Immature natural killer cell (primary cell): ENCODE data around the gene GREB1. TPM values are rescaled to one million over a fixed set of nuclear protein-coding genes. Genes with fewer than 3 reads are reported as not detected.

ENCODE experiments used
- DNase-seq, 3 donors: peaks; one replicate each; pipeline ENCODE4 v3.0.0; 2022; ENCODE audit warnings: mixed read lengths in 1 of 3
- H3K27ac Mint-ChIP-seq, 6 donors: one replicate each; pipeline ENCODE4 v1.8.0; 2020; ENCODE audit warnings: mixed read lengths in 6 of 6, mild to moderate bottlenecking in 5 of 6, inconsistent platforms in 4 of 6, moderate library complexity in 3 of 6
- H3K27me3 Mint-ChIP-seq, 3 donors: one replicate each; pipeline ENCODE4 v1.8.0; 2020 to 2021; ENCODE audit warnings: low read depth in 3 of 3, mild to moderate bottlenecking in 3 of 3, mixed read lengths in 3 of 3, moderate library complexity in 3 of 3, inconsistent platforms in 1 of 3
- H3K36me3 Mint-ChIP-seq, 3 donors: one replicate each; pipeline ENCODE4 v1.8.0; 2020; ENCODE audit warnings: mixed read lengths in 3 of 3, inconsistent platforms in 2 of 3, mild to moderate bottlenecking in 2 of 3
- H3K4me1 Mint-ChIP-seq, 2 donors: one replicate each; pipeline ENCODE4 v1.8.0; 2020; ENCODE audit warnings: inconsistent platforms in 2 of 2, mild to moderate bottlenecking in 2 of 2, mixed read lengths in 2 of 2, moderate library complexity in 1 of 2
- H3K4me3 Mint-ChIP-seq, 5 donors: one replicate each; pipeline ENCODE4 v1.8.0; 2020; ENCODE audit warnings: mild to moderate bottlenecking in 5 of 5, mixed read lengths in 5 of 5, inconsistent platforms in 3 of 5, moderate library complexity in 3 of 5
- H3K9me3 Mint-ChIP-seq, 6 donors: one replicate each; pipeline ENCODE4 v1.8.0; 2020; ENCODE audit warnings: mild to moderate bottlenecking in 6 of 6, mixed read lengths in 6 of 6, inconsistent platforms in 4 of 6, moderate library complexity in 3 of 6
- polyA plus RNA-seq, 3 donors: library from polyadenylated mRNA; unstranded; fragments of 300-500 nt; fragmentation: Illumina TruSeq; gene quantifications; one replicate each; pipeline ENCODE4 v1.2.3, GENCODE V29; 2021

The GREB1 gene
- polyA plus RNA-seq, 3 donors from 2014 or later, result 0.41 TPM; not detected in 2

GRCh38 chr2:11537951-11538350, 4.1 kb downstream of the GREB1 start:
- no peak overlapping the region for H3K4me3 Mint-ChIP-seq
- no peaks in the 10 kb centered on the region for H3K9me3 Mint-ChIP-seq
- H3K4me1 Mint-ChIP-seq, result no peaks in the 10 kb centered on the region
- H3K27me3 Mint-ChIP-seq, result peaks cover 0 to 19% (median 5%) of the 10 kb centered on the region in 3 donors
- no peak for DNase-seq
- H3K27ac Mint-ChIP-seq, result no peak overlapping the region
- H3K36me3 Mint-ChIP-seq, result no peaks in the 10 kb centered on the region

GRCh38 chr2:11539317-11540147, 5.7 kb downstream of the GREB1 start:
- H3K27ac Mint-ChIP-seq, result no peak overlapping the region
- no peak for DNase-seq
- H3K9me3 Mint-ChIP-seq, result no peaks in the 10 kb centered on the region
- H3K4me3 Mint-ChIP-seq, result no peak overlapping the region
- no peaks in the 10 kb centered on the region for H3K36me3 Mint-ChIP-seq
- no peaks in the 10 kb centered on the region for H3K4me1 Mint-ChIP-seq
- peaks cover 0 to 22% (median 3%) of the 10 kb centered on the region in 3 donors for H3K27me3 Mint-ChIP-seq

- H3K27ac Mint-ChIP-seq, result no peak overlapping the region
- H3K4me1 Mint-ChIP-seq, result no peaks in the 10 kb centered on the region
- H3K36me3 Mint-ChIP-seq, result no peaks in the 10 kb centered on the region
- H3K4me3 Mint-ChIP-seq, result no peak overlapping the region
- H3K9me3 Mint-ChIP-seq, result no peaks in the 10 kb centered on the region
- no peak for DNase-seq
- peaks cover 0 to 22% (median 2%) of the 10 kb centered on the region in 3 donors for H3K27me3 Mint-ChIP-seq
Observed at GRCh38 chr2:11540148-11540995, 6.5 kb downstream of the GREB1 start.

- H3K27ac Mint-ChIP-seq, result no peak overlapping the region
- H3K4me1 Mint-ChIP-seq, result no peaks in the 10 kb centered on the region
- no peak overlapping the region for H3K4me3 Mint-ChIP-seq
- H3K36me3 Mint-ChIP-seq, result no peaks in the 10 kb centered on the region
- H3K9me3 Mint-ChIP-seq, result no peaks in the 10 kb centered on the region
- DNase-seq, result no peak
- H3K27me3 Mint-ChIP-seq, result peaks cover 0 to 19% (median 2%) of the 10 kb centered on the region in 3 donors
Observed at GRCh38 chr2:11540996-11541692, 7.3 kb downstream of the GREB1 start.

- no peak overlapping the region for H3K27ac Mint-ChIP-seq
- H3K36me3 Mint-ChIP-seq, result no peaks in the 10 kb centered on the region
- H3K4me1 Mint-ChIP-seq, result no peaks in the 10 kb centered on the region
- no peaks in the 10 kb centered on the region for H3K9me3 Mint-ChIP-seq
- H3K4me3 Mint-ChIP-seq, result no peak overlapping the region
- H3K27me3 Mint-ChIP-seq, result peaks cover 0 to 19% (median 2%) of the 10 kb centered on the region in 3 donors
- no peak for DNase-seq
Observed at GRCh38 chr2:11541693-11542274, 7.9 kb downstream of the GREB1 start.

- DNase-seq, result no peak
- H3K4me3 Mint-ChIP-seq, result no peak overlapping the region
- H3K36me3 Mint-ChIP-seq, result no peaks in the 10 kb centered on the region
- no peak overlapping the region for H3K27ac Mint-ChIP-seq
- H3K9me3 Mint-ChIP-seq, result no peaks in the 10 kb centered on the region
- H3K27me3 Mint-ChIP-seq, result peaks cover 0 to 19% (median 2%) of the 10 kb centered on the region in 3 donors
- H3K4me1 Mint-ChIP-seq, result no peaks in the 10 kb centered on the region
Observed at GRCh38 chr2:11542275-11542819, 8.5 kb downstream of the GREB1 start.

GRCh38 chr2:11543337-11544216, 9.7 kb downstream of the GREB1 start:
- Mint-ChIP-seq H3K36me3 (no peaks in the 10 kb centered on the region), H3K27me3 (peaks cover 0 to 17% (median 2%) of the 10 kb centered on the region in 3 donors), H3K9me3 (no peaks in the 10 kb centered on the region), H3K4me1 (no peaks in the 10 kb centered on the region), H3K27ac (no peak overlapping the region), H3K4me3 (no peak overlapping the region)
- no peak for DNase-seq

- Mint-ChIP-seq H3K36me3 (no peaks in the 10 kb centered on the region), H3K4me3 (no peak overlapping the region), H3K27me3 (peaks cover 2 to 13% (median 3%) of the 10 kb centered on the region in 3 donors), H3K27ac (no peak overlapping the region), H3K9me3 (no peaks in the 10 kb centered on the region), H3K4me1 (no peaks in the 10 kb centered on the region)
- DNase-seq, result no peak
Observed at GRCh38 chr2:11546072-11546471, 12.2 kb downstream of the GREB1 start.

GRCh38 chr2:11547912-11548497, 14.2 kb downstream of the GREB1 start:
- Mint-ChIP-seq H3K9me3 (no peaks in the 10 kb centered on the region), H3K4me3 (no peak overlapping the region), H3K4me1 (no peaks in the 10 kb centered on the region), H3K27me3 (peaks cover 3 to 5% (median 3%) of the 10 kb centered on the region in 3 donors), H3K36me3 (no peaks in the 10 kb centered on the region), H3K27ac (no peak overlapping the region)
- no peak for DNase-seq

GRCh38 chr2:11550302-11550701, 16.5 kb downstream of the GREB1 start:
- no peak for DNase-seq
- H3K27me3 Mint-ChIP-seq, result peaks cover 3 to 7% (median 5%) of the 10 kb centered on the region in 3 donors
- no peaks in the 10 kb centered on the region for H3K36me3 Mint-ChIP-seq
- H3K4me3 Mint-ChIP-seq, result no peak overlapping the region
- H3K4me1 Mint-ChIP-seq, result peaks cover 5 to 14% of the 10 kb centered on the region in 2 donors
- no peaks in the 10 kb centered on the region for H3K9me3 Mint-ChIP-seq
- H3K27ac Mint-ChIP-seq, result no peak overlapping the region

- H3K4me1 Mint-ChIP-seq, result peaks cover 5 to 14% of the 10 kb centered on the region in 2 donors
- no peak for DNase-seq
- H3K9me3 Mint-ChIP-seq, result no peaks in the 10 kb centered on the region
- H3K27ac Mint-ChIP-seq, result no peak overlapping the region
- no peaks in the 10 kb centered on the region for H3K36me3 Mint-ChIP-seq
- peaks cover 3 to 7% (median 5%) of the 10 kb centered on the region in 3 donors for H3K27me3 Mint-ChIP-seq
- no peak overlapping the region for H3K4me3 Mint-ChIP-seq
Observed at GRCh38 chr2:11550901-11551568, 17.2 kb downstream of the GREB1 start.
